Loucy (cell line): ENCODE results near the gene MYO18A.

ENCODE experiments used
- CTCF ChIP-seq: fragments of 200-600 bp; sonication (generic); conservative IDR thresholded peaks from 2 replicates; pipeline ENCODE4 v1.5.1; 2014; ENCODE audit warnings: mild to moderate bottlenecking, antibody characterized with exemption, low read length
- EZH2phosphoT487 ChIP-seq: fragments of 200-600 bp; IDR thresholded peaks from 2 replicates; pipeline ENCODE4 v1.6.1; 2018; ENCODE audit warnings: antibody characterized with exemption, mild to moderate bottlenecking, moderate library complexity, borderline replicate concordance

GRCh38 chr17:29079887-29080286 lies 100.3 kb downstream of the MYO18A start:
- TF ChIP-seq CTCF (no peak), EZH2phosphoT487 (no peak)
